HG02678 (cell line): ENCODE data around the gene GGT6.

Experiments used
- ATAC-seq: cut with Tn5 transposase; IDR thresholded peaks from one replicate; pipeline ENCODE4 v1.9.1; 2021; ENCODE audit warnings: mild to moderate bottlenecking, moderate library complexity; ENCODE audit not compliant: unreplicated experiment

GGT6 gene

GRCh38 chr17:4576729-4577322 lies 16.4 kb upstream of the GGT6 start:
- no peak for ATAC-seq

DNA sequence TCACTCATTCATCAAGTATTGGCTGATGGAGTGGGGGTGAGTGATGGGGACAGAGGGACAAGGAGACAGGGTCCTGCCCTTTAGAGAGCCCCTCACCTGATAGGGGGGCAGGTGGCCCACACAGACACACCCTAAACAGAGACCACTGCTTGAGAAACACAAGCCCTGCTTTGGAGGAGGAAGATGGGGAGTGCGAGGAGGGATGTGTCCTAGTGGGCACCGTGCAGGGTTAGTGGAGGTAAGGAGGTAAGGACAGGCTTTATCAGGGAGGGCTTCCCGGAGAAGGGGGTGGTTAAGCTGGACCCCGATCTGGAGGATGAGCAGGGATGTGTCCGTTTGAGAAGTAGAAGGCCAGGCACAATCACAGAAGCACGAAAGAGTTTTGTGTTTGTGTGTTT lies 15.8 kb upstream of the GGT6 start:
- no peak for ATAC-seq

DNA sequence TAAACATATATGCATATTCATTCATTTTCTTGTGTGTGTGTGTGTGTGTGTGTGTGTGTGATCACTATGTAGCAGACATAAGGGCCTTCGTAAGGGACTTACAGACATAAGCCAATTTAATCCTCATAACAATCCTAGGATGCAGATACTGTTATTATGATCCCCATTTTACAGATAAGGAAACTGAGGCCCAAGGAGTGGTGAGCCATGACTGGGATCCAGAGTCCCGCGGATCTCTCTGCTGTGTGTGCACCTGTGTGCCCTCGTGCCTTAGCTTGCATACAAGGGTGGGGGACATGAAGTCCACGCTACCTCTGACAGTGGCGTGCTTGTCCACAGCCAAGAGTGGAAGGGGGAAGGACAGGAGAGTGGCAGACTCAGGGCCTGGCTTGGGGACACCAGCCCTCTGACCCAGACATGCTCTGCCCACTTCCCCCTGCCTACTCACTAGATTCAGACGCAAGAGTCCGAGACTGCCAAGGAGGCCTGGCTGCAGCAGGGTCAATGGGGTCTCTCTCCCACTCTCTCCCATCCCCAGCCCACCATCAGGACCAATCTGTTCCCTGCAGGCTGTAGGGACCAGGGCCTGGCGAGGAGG lies 14.2 kb upstream of the GGT6 start:
- no peak for ATAC-seq

DNA sequence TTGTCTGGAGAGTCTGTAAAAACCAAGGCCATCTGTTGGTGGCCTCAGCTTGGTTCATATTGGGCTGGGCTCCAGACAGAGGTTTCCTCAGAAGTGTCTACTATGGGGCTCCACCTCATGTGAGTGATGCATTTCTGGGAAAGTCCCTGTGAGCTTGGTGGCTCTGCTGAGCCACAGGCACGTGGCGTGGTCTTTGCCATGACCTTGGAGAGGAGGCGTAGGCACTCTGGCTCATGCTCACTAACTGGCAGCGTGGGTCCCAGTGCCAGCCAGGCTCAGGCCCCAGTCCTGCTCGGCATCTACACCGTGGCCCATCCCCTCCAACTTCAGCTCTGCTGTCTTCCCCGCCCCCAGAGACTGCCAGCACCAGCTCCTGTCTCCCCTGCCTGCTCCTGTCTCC lies 13.3 kb upstream of the GGT6 start:
- ATAC-seq: no peak

DNA sequence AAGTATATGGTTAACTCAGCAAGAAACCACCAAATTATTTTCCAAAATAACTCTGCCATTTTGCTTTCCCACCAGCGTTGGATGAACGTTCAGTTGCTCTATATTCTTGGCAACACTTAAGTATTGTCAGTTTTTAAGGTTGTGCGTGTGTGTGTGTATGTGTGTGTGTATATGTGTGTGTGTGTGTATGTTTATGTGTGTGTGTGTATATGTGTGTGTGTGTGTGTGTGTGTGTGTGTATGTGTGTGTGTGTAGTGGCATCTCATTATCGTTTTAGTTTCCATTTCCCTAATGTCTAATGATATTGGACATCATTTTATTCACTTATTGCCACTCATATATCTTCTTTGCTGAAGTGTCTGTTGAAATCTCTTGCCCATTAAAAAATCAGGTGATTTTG lies 12.7 kb upstream of the GGT6 start:
- ATAC-seq: no peak

DNA sequence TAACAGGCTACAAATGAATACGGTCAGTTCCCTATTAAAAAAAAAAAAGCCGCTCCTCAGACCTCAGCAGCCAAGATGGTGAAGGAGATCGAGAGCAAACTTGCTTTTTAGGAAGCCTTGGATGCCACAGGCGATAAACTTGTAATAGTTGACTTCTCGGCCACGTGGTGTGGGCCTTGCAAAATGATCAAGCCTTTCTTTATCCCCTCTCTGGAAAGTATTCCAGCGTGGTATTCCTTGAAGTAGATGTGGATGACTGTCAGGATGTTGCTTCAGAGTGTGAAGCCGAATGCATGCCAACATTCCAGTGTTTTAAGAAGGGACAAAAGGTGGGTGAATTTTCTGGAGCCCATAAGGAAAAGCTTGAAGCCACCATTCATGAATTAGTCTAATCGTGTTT lies 11.8 kb upstream of the GGT6 start:
- no peak for ATAC-seq

- ATAC-seq: no peak
Observed at GRCh38 chr17:4569591-4569990, 9.2 kb upstream of the GGT6 start.

- no peak for ATAC-seq
Observed at GRCh38 chr17:4566785-4567184, 6.4 kb upstream of the GGT6 start.

DNA sequence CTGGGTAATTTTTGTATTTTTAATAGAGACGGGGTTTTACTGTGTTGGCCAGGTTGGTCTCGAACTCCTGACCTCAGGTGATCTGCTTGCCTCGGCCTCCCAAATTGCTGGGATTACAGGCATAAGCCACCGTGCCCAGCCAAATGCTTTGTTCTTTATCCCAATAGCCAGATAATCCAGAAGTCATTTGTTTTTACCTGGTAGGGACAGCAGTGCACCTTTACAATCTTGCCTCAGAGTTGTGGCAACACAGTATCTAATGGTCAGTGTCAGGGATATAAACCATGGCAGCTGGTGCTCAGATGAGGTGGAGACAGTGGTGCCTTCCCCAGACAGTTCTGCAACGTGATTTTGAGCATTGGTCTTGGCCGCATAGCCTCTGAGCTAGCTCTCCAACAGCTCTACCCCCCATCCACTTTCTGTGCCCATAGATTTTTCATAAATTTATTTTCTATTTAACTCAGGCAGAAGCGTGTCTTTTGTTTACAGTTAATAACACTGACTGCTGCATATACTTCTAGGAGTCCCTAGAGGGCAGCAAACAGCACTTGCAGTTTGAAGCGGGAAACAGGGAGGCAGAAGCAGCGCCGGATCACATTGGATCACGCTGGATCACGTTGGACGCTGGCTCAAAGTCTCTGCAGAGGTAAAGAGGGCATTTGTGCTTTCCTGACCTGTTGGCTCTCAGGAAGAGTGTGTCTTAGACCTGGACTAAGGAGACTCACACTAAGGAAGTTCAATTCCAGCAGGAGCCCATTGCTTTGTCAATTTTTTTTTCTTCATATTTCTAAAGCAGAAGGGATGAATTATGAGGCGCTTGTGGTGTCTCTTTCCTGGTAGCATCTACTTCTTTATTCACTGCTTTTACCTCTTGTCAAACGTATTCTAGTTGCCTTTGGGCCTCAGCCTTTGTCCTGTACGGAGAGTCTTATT lies 5.1 kb upstream of the GGT6 start:
- ATAC-seq: no peak

GRCh38 chr17:4562015-4562969 lies 1.9 kb upstream of the GGT6 start:
- no peak for ATAC-seq

- no peak for ATAC-seq
Observed at GRCh38 chr17:4560837-4561256, 470 bp upstream of the GGT6 start.

GRCh38 chr17:4559966-4560365 lies 411 bp downstream of the GGT6 start:
- ATAC-seq: no peak

- ATAC-seq: no peak
Observed at GRCh38 chr17:4559139-4559791, 1.1 kb downstream of the GGT6 start.

DNA sequence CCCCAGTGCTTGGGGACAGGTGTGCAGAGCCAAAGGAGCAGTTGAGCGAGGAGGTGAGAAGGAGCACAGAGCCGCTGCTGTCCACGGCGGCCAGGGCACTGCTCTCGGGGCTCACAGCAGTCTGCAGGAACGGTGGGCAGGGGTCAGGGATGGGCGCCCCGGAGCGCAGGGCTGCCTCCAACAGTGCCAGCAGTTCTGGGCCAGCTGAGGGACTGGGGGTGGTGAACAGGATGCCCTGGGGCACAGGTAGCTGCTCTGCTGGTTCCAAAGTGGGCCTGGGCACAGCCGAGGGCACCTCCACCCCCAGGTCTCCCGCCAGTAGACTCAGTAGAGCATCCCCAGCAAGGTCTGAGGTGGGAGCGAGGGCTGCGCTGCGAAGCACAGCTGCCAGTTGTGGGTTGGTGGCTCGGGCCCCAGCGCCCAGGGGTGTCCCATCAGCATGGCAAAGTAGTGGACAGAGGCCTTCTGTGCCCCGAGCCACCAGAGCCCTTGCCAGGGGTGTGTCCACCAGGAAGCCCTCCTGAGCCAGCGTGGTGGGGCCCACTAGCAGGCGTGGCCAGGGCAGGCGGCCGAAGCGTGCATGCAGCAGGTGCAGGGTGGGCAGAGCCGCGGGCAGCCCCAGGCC lies 1.9 kb downstream of the GGT6 start:
- ATAC-seq: no peak

- ATAC-seq: no peak
Observed at GRCh38 chr17:4557626-4558346, 2.6 kb downstream of the GGT6 start.

GRCh38 chr17:4556996-4557395 lies 3.4 kb downstream of the GGT6 start:
- ATAC-seq: no peak

DNA sequence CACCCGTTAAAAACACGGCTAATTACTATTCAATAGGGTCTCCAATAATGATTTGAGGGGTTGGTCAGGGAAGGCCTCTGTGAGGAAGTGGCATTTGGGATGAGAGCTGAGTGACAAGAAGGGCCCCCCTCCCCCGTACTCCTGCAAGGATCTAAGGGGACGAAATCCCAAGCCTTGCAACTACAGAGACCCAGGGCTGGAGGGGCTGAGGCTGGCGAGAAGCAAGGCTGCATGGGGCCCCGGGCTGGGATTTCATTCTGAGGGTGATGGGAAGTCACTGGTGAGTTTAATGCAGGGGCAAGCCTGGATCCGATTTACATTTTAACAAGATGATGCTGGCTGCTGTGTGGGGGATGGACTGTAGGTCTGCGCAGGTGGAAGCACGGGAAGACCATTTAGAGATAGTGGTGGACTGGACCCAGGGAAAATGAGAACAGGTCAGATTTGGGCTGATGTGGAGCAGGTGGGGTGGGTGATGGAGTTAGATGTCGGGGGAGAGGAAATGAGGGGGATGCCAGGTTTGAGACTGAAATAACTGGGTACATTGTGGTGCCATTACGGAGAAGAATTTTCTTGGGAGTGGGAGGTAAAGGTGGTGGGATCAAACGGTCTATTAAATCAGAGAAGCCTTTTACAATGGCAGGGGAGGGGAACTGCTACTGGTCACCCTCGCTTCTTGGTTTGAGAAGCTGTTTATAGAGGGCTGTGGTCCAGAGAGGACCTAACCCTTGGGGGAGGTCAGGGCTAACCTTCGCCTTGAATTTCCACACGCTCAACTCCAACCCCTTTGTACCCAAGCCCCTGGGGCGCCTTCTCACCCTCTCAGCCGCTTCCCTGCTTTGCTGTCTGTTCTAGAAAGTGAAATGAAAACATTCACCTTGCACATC lies 4.3 kb downstream of the GGT6 start:
- no peak for ATAC-seq
